Left ventricle myocardium inferior (tissue), 1 donor: ENCODE results near the gene TCF4. TPM values are rescaled to one million over a fixed set of nuclear protein-coding genes. Genes with fewer than 3 reads are reported as not detected.
A peak's percentile ranks its signal among the peaks of the same experiment; 100 is the strongest.

Source experiments
- DNase-seq: peaks from one replicate; pipeline ENCODE4 v3.0.0-alpha.2; 2020
- H3K27ac ChIP-seq: fragments of 200-600 bp; replicated peaks from 2 replicates; pipeline ENCODE4 v1.8.0; 2021
- H3K27me3 ChIP-seq: fragments of 200-600 bp; 2 replicates; pipeline ENCODE4 v1.8.0; 2021; ENCODE audit warnings: low read depth
- H3K36me3 ChIP-seq: fragments of 200-600 bp; 2 replicates; pipeline ENCODE4 v1.8.0; 2021
- H3K4me1 ChIP-seq: fragments of 200-600 bp; 2 replicates; pipeline ENCODE4 v1.8.0; 2021
- H3K4me3 ChIP-seq: fragments of 200-600 bp; 2 replicates; pipeline ENCODE4 v1.8.0; 2021; ENCODE audit warnings: mild to moderate bottlenecking, moderate library complexity
- H3K9me3 ChIP-seq: fragments of 200-600 bp; replicated peaks from 2 replicates; pipeline ENCODE4 v1.8.0; 2021
- intact Hi-C: fragments of 100-400 bp; cut with micrococcal nuclease; formaldehyde crosslinking; loops from one replicate; pipeline ENCODE4 v1.11.0; 2022
- total RNA-seq: library from RNA; stranded (reverse); fragmentation: NEBNext Ultra II Directional; extraction: Animal tissue kit (Norgen Biotek cat#: 25700); gene quantifications from one replicate; pipeline ENCODE4 v1.2.1, GENCODE V29; 2021
- TF ChIP-seq, protein P1 (sequence below): fragments of 200-600 bp; IDR thresholded peaks from 2 replicates; pipeline ENCODE4 v1.8.0; 2021; ENCODE audit warnings: antibody characterized with exemption, mild to moderate bottlenecking, borderline replicate concordance
- donor health status: DM: no; HTN: yes; CAD: no; lungs with severe emphysema.

The TCF4 gene
- total RNA-seq, 1 donor from 2014 or later = 58.9 TPM

- Histone ChIP-seq H3K36me3 (no peaks in the 10 kb centered on the region), H3K9me3 (peaks cover 11% of the 10 kb centered on the region), H3K4me1 (peaks cover 41% of the 10 kb centered on the region), H3K27ac (peak overlapping the region; percentile 83), H3K27me3 (no peaks in the 10 kb centered on the region), H3K4me3 (no peak overlapping the region)
- DNase-seq = no peak
- intact Hi-C loops = no loop called here
- TF ChIP-seq, protein P1, sequence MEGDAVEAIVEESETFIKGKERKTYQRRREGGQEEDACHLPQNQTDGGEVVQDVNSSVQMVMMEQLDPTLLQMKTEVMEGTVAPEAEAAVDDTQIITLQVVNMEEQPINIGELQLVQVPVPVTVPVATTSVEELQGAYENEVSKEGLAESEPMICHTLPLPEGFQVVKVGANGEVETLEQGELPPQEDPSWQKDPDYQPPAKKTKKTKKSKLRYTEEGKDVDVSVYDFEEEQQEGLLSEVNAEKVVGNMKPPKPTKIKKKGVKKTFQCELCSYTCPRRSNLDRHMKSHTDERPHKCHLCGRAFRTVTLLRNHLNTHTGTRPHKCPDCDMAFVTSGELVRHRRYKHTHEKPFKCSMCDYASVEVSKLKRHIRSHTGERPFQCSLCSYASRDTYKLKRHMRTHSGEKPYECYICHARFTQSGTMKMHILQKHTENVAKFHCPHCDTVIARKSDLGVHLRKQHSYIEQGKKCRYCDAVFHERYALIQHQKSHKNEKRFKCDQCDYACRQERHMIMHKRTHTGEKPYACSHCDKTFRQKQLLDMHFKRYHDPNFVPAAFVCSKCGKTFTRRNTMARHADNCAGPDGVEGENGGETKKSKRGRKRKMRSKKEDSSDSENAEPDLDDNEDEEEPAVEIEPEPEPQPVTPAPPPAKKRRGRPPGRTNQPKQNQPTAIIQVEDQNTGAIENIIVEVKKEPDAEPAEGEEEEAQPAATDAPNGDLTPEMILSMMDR = no peak
Measured at GRCh38 chr18:55385770-55386169, 202.2 kb downstream of the TCF4 start.

GRCh38 chr18:55384551-55385275, 203.3 kb downstream of the TCF4 start:
- peak overlapping the region; percentile 14 for H3K27ac ChIP-seq
- no peak for DNase-seq
- intact Hi-C loops = no loop called here

DNA sequence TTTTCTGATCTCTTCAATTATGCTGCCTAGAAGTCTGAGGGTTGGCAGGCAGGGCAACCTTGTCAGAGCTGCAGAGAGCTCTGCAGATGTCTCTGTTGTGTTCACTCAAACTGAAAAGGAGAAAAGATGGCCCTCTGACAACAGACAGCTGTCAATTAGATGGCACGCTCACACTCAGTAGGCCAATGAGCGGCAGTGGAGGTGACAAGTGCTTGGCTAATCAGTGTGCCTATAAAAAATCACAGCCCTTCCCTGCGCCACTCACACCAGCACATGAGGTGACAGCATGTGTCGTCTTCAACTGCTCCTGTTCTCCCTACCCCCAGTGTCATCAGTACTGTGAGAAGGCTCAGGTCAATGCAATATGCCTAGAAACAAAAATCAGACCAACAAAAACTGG, 203.9 kb downstream of the TCF4 start:
- TF ChIP-seq, protein P1 = no peak
- intact Hi-C loops = no loop called here
- Histone ChIP-seq H3K27me3 (no peaks in the 10 kb centered on the region), H3K9me3 (peaks cover 11% of the 10 kb centered on the region), H3K4me1 (peaks cover 34% of the 10 kb centered on the region), H3K27ac (peak overlapping the region; percentile 14), H3K36me3 (no peaks in the 10 kb centered on the region), H3K4me3 (no peak overlapping the region)
- DNase-seq = no peak

More at GRCh38 chr18:55384551-55385275, 203.3 kb downstream of the TCF4 start:
- Histone ChIP-seq H3K36me3 (no peaks in the 10 kb centered on the region), H3K4me3 (no peak overlapping the region), H3K4me1 (peaks cover 40% of the 10 kb centered on the region), H3K27me3 (no peaks in the 10 kb centered on the region), H3K9me3 (peaks cover 11% of the 10 kb centered on the region)
- TF ChIP-seq, protein P1 = peak; percentile 57

- DNase-seq = no peak
- no peak overlapping the region for H3K4me3 ChIP-seq
- H3K27ac ChIP-seq = no peak overlapping the region
- intact Hi-C loops = no loop called here
- peaks cover 11% of the 10 kb centered on the region for H3K9me3 ChIP-seq
- H3K4me1 ChIP-seq = peaks cover 23% of the 10 kb centered on the region
- no peaks in the 10 kb centered on the region for H3K36me3 ChIP-seq
- TF ChIP-seq, protein P1 = no peak
- no peaks in the 10 kb centered on the region for H3K27me3 ChIP-seq
Measured at GRCh38 chr18:55382277-55382805, 205.7 kb downstream of the TCF4 start.

DNA sequence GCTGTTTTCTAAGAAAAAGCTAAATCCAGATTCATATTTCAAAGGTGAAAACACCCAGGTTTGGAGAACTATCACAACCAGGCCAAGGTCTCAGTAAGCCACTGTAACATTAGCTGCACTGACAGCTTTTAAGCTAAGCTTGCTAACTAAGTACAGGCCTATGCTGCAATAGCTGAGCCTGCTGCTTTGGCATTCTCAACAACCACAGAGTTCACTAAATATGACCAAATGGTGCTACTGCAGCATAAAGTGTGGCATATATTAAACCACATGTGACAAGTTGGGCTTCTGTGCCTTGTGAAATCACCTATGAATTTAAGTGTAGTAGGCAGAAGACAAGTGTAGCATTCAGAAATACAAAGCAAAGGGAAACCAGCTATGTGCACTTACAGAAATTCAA, 206.7 kb downstream of the TCF4 start:
- no peaks in the 10 kb centered on the region for H3K36me3 ChIP-seq
- intact Hi-C loops = no loop called here
- H3K27me3 ChIP-seq = no peaks in the 10 kb centered on the region

More for the DNA sequence above, 206.7 kb downstream of the TCF4 start:
- DNase-seq = no peak
- TF ChIP-seq, protein P1 = no peak
- Histone ChIP-seq H3K4me1 (peaks cover 14% of the 10 kb centered on the region), H3K4me3 (no peak overlapping the region), H3K9me3 (peaks cover 11% of the 10 kb centered on the region), H3K27ac (no peak overlapping the region)
